Endodermal cell (in vitro differentiated cells): ENCODE measurements around the gene TPST1. TPM values are rescaled to one million over a fixed set of nuclear protein-coding genes. Genes with fewer than 3 reads are reported as not detected.

Source experiments
- DNase-seq: peaks from one replicate; pipeline ENCODE4 v3.0.0-alpha.2; 2017
- H3K27ac ChIP-seq: 2 replicates; pipeline ENCODE4 v1.5.1; 2013; ENCODE audit warnings: mild to moderate bottlenecking, low read depth, low read length, moderate library complexity
- H3K27me3 ChIP-seq: 2 replicates; pipeline ENCODE4 v1.6.1; 2013; ENCODE audit warnings: mild to moderate bottlenecking, low read length, moderate library complexity; ENCODE audit not compliant: insufficient read depth, control insufficient read depth, poor library complexity, severe bottlenecking
- H3K36me3 ChIP-seq: 2 replicates; pipeline ENCODE4 v1.7.0; 2013; ENCODE audit warnings: mild to moderate bottlenecking, low read length, moderate library complexity; ENCODE audit not compliant: control insufficient read depth, insufficient read depth
- H3K4me1 ChIP-seq: one replicate; pipeline ENCODE4 v1.7.0; 2013; ENCODE audit warnings: low read length; ENCODE audit not compliant: control insufficient read depth, insufficient read depth
- H3K4me3 ChIP-seq: 2 replicates; pipeline ENCODE4 v1.5.1; 2013; ENCODE audit warnings: mild to moderate bottlenecking, low read length, moderate library complexity
- H3K9ac ChIP-seq: 2 replicates; pipeline ENCODE4 v1.6.1; 2013; ENCODE audit warnings: mild to moderate bottlenecking, low read length, moderate library complexity; ENCODE audit not compliant: poor library complexity, severe bottlenecking; ENCODE audit errors: extremely low read depth
- H3K9me3 ChIP-seq: 2 replicates; pipeline ENCODE4 v1.6.1; 2013; ENCODE audit warnings: mild to moderate bottlenecking, low read length, moderate library complexity; ENCODE audit not compliant: control insufficient read depth
- H3K27ac Mint-ChIP-seq: 2 replicates; pipeline ENCODE4 v1.8.0; 2020; ENCODE audit warnings: mixed read lengths
- H3K27me3 Mint-ChIP-seq: 2 replicates; pipeline ENCODE4 v1.8.0; 2021; ENCODE audit warnings: mild to moderate bottlenecking, mixed read lengths; ENCODE audit not compliant: insufficient read depth
- H3K36me3 Mint-ChIP-seq: 2 replicates; pipeline ENCODE4 v1.8.0; 2020; ENCODE audit warnings: low read depth, mixed read lengths
- H3K4me1 Mint-ChIP-seq: 2 replicates; pipeline ENCODE4 v1.8.0; 2020; ENCODE audit warnings: mixed read lengths
- H3K4me3 Mint-ChIP-seq: 2 replicates; pipeline ENCODE4 v1.8.0; 2020; ENCODE audit warnings: mild to moderate bottlenecking, moderate library complexity, mixed read lengths
- H3K9me3 Mint-ChIP-seq: 2 replicates; pipeline ENCODE4 v1.8.0; 2020; ENCODE audit warnings: mild to moderate bottlenecking, mixed read lengths
- CTCF ChIP-seq: fragments of 200-600 bp; sonication (generic); conservative IDR thresholded peaks from 2 replicates; pipeline ENCODE4 v1.5.0; 2021; ENCODE audit warnings: antibody characterized with exemption, mild to moderate bottlenecking
- WGBS, 2 experiments: methylation state at CpG; one replicate each; pipeline versions ENCODE4 v1.1.5 to v1.1.7; 2013; ENCODE audit warnings: missing lambda C conversion rate in 2 of 2, mixed read lengths in 1 of 2; ENCODE audit not compliant: insufficient coverage in 1 of 2, insufficient read length in 1 of 2; 5-methylcytosine and 5-hydroxymethylcytosine counted together
- total RNA-seq, 2 donors: library from RNA; stranded (reverse); fragmentation: NEBNext Ultra II Directional in 1 of 2; extraction: Animal tissue kit (Norgen Biotek cat#: 25700) in 1 of 2; gene quantifications; 2 replicates in 1 of 2; 3 replicates in 1 of 2; pipeline ENCODE4 v1.2.1, GENCODE V29; 2021

Gene TPST1
- total RNA-seq, 2 donors from 2014 or later, result 38.3 to 43.8 TPM

- Histone ChIP-seq H3K9ac (no peak overlapping the region), H3K27ac (no peak overlapping the region), H3K4me3 (no peak overlapping the region), H3K36me3 (peaks cover 4% of the 10 kb centered on the region), H3K4me1 (no peaks in the 10 kb centered on the region), H3K9me3 (no peaks in the 10 kb centered on the region), H3K27me3 (no peaks in the 10 kb centered on the region)
- Mint-ChIP-seq H3K36me3 (peaks cover 23% of the 10 kb centered on the region), H3K27me3 (no peaks in the 10 kb centered on the region), H3K9me3 (no peaks in the 10 kb centered on the region), H3K4me3 (no peak overlapping the region), H3K27ac (no peak overlapping the region), H3K4me1 (peaks cover 4% of the 10 kb centered on the region)
- no peak for TF ChIP-seq CTCF
- 93 to 100% methylated on average over 1 to 4 of the region's 4 CpGs for WGBS, 2 experiments
- DNase-seq, result no peak
Observed at GRCh38 chr7:66355756-66356155, 150.6 kb downstream of the TPST1 start.

- Histone ChIP-seq H3K9ac (no peak overlapping the region), H3K27me3 (no peaks in the 10 kb centered on the region), H3K4me3 (no peak overlapping the region), H3K9me3 (no peaks in the 10 kb centered on the region), H3K27ac (no peak overlapping the region), H3K36me3 (peaks cover 4% of the 10 kb centered on the region), H3K4me1 (no peaks in the 10 kb centered on the region)
- Mint-ChIP-seq H3K4me1 (peaks cover 4% of the 10 kb centered on the region), H3K9me3 (no peaks in the 10 kb centered on the region), H3K27ac (peak overlapping the region; percentile 62), H3K27me3 (no peaks in the 10 kb centered on the region), H3K36me3 (peaks cover 29% of the 10 kb centered on the region), H3K4me3 (no peak overlapping the region)
- no peak for DNase-seq
- WGBS, 2 experiments, result 90 to 93% methylated on average over 3 to 6 of the region's 6 CpGs
- TF ChIP-seq CTCF, result no peak
Observed at GRCh38 chr7:66356277-66356721, 151.2 kb downstream of the TPST1 start.

- no peaks in the 10 kb centered on the region for H3K4me1 ChIP-seq
- Mint-ChIP-seq H3K4me1 (peaks cover 2% of the 10 kb centered on the region), H3K27me3 (no peaks in the 10 kb centered on the region), H3K9me3 (no peaks in the 10 kb centered on the region), H3K27ac (no peak overlapping the region), H3K36me3 (peaks cover 33% of the 10 kb centered on the region), H3K4me3 (no peak overlapping the region)
- WGBS, 2 experiments, result 60 to 96% methylated on average over 1 to 3 of the region's 3 CpGs
- no peaks in the 10 kb centered on the region for H3K27me3 ChIP-seq
- no peak overlapping the region for H3K27ac ChIP-seq
- H3K36me3 ChIP-seq, result peaks cover 4% of the 10 kb centered on the region
- no peak for DNase-seq
- TF ChIP-seq CTCF, result no peak
- H3K4me3 ChIP-seq, result no peak overlapping the region
- no peaks in the 10 kb centered on the region for H3K9me3 ChIP-seq
- no peak overlapping the region for H3K9ac ChIP-seq
Observed at GRCh38 chr7:66357087-66357486, 152.0 kb downstream of the TPST1 start.
